Myocyte (in vitro differentiated cells): Measurements from ENCODE around the gene TACR2. TPM values are rescaled to one million over a fixed set of nuclear protein-coding genes. Genes with fewer than 3 reads are reported as not detected.

Experiments used
- DNase-seq: peaks from one replicate; pipeline ENCODE4 v3.0.0-alpha.2; 2012; ENCODE audit warnings: low read depth
- total RNA-seq: library from RNA; depleted of rRNA; stranded (reverse); fragments of >200 nt; gene quantifications from 2 replicates; pipeline ENCODE4 v1.2.3, GENCODE V29; 2014

The TACR2 gene
- total RNA-seq, 1 donor from 2014 or later = 0.08 TPM

DNA sequence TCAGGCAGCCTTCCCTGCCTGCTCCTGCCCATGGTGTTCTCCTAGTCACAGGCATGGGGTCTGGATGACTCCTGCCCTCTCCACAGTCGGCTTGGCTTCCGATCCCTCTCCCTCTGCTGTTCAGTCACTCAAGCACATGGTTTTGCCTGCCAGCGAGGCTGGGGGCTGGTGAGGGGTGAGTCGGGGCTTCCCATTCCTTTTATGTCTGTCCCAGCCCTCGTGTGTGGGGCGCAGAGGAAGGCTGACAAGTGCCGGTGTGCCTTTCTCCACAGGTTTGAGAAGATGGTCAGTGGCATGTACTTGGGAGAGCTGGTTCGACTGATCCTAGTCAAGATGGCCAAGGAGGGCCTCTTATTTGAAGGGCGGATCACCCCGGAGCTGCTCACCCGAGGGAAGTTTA, 40.1 kb downstream of the TACR2 start:
- no peak for DNase-seq

- DNase-seq = peak; percentile 30
Observed at GRCh38 chr10:69375307-69376151, 41.2 kb downstream of the TACR2 start.

GRCh38 chr10:69374931-69375306, 41.8 kb downstream of the TACR2 start:
- no peak for DNase-seq

DNA sequence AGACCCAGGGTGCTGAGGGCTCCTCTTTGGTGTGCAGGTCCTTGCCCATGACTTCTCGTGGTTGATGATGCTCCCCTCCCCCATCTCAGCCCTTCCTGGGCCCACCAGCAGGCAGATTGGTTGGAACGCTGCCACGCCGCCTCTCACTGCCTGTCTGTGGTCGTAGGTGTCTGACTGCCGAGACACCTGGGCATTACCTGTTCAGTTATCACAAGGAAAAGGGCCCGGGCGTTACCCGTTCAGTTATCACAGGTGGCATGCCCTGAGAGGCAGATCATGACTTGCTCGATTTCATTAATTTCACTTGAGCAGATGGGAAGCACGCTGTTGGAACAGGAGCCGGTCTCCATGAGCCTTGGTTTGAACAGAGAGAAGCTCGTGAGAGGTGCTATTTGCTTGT, 42.5 kb downstream of the TACR2 start:
- DNase-seq = no peak

GRCh38 chr10:69372126-69372980, 44.4 kb downstream of the TACR2 start:
- no peak for DNase-seq

GRCh38 chr10:69367469-69367868, 49.2 kb downstream of the TACR2 start:
- no peak for DNase-seq

GRCh38 chr10:69366738-69367137, 50.0 kb downstream of the TACR2 start:
- DNase-seq = no peak

DNA sequence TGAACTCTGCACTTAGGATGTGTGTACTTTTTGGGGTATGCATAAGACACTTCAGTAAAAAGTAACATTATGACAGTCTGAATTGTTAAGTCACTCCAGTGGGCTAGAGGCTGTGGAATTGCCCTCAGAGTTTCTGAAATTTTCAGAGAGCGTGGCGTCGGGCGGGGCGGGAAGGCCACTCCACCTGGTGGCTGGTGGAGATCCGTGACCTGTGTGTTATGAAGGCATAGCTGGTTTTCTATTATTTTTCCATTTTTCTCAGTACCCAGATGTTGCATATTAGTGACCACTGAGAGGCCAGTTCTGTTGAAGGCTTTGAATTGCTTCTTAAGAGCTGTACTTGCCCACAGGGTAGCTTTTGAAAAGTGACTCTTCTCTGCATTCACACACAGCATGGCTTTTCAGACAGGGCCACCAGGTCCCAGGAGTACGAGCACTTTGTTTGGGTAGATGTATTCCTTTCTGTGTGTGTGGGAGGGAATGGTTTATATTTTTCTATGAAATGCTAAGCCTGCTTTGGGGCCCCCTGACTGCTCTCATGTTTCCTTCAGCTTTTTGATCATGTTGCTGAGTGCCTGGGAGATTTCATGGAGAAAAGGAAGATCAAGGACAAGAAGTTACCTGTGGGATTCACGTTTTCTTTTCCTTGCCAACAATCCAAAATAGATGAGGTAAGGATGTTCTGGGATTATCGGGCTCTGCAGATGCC, 52.3 kb downstream of the TACR2 start:
- no peak for DNase-seq

- peak; percentile 13 for DNase-seq
Observed at GRCh38 chr10:69363666-69364065, 53.1 kb downstream of the TACR2 start.

DNA sequence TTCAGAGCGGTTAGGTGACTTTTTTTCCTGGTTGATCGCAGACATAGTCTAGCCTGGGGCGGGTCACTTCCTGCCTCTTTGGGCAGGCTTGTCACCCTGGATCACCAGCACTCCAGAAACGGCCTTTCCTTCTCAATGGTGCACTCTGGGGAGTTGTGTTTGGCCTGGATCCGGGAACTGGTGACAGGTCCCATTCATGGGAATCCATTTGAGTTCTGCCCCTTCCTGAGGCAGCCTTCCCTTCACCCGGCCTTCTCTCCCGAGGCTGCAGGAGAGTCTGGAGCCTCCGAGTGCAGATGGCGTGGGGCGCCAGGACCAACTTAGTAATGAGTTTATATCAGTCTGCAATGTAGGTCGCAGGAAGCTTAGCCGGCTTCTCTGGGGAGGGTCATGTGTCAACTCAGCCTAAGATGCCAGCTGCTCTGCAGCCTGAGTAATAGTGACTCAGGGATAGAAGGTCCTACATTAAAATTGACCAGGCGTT, 54.2 kb downstream of the TACR2 start:
- DNase-seq = peak; percentile 93

- peak; percentile 54 for DNase-seq
Observed at GRCh38 chr10:69361303-69361614, 55.5 kb downstream of the TACR2 start.

GRCh38 chr10:69360485-69361302, 56.0 kb downstream of the TACR2 start:
- peak; percentile 68 for DNase-seq

DNA sequence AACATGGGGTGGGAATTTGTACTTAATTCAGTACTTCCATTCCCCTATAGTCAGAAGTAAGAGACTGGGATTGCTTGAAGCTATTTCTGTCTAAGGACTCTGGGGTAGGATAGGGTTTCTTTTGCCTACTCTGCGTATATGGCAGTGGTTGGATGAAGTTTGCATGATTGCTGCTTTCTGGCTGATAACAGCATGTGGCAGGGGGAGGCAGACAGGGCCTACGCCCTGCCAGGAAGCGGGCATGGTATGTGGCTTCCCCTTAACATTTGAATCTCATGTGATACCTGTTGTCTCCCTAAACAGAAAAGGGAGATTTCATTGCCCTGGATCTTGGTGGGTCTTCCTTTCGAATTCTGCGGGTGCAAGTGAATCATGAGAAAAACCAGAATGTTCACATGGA, 57.1 kb downstream of the TACR2 start:
- DNase-seq = no peak

GRCh38 chr10:69359148-69359547, 57.6 kb downstream of the TACR2 start:
- DNase-seq = no peak

DNA sequence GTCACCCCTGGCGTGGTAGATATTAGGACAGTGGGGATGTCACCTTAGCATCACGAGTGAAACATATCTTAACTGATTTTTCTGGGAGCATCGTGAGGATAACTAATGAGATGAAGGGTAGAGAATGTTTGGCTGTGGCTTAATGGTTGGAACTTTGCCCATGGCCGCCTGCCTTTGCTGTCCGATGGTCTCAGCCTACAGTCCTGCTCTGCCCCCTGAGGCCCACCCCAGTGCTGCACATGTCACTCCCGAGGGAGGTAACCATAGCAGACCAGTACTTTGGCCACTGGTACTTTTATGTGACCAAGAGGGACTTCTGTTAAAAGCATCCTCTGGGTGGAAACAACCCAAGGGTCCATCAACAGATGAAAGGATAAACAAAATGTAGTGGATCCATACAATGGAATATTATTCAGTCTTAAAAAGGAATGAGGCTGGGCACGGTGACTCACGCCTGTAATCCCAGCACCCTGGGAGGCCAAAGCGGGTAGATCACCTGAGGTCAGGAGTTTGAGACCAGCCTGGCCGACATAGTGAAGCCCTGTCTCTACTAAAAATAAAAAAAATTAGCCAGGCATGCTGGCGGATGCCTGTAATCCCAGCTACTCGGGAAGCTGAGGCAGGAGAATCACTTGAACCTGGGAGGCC, 58.4 kb downstream of the TACR2 start:
- DNase-seq = no peak

DNA sequence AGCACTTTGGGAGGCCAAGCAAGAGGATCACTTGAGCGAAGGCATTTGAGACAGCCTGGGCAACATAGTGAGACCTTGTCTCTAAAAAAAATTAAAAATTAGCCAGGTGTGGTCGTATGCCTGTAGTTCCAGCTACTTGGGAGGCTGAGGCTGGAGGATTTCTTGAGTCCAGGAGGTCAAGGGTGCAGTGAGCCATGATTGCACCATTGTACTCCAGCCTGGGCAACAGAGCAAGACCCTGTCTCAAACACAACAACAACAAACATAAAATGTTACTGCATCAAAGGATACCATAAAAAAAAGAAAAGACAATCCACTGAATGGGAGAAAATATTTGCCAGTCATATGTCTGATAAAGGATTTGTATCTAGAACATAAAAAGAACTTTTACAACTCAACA, 60.5 kb downstream of the TACR2 start:
- DNase-seq = no peak

- DNase-seq = no peak
Observed at GRCh38 chr10:69353977-69354635, 62.6 kb downstream of the TACR2 start.
